NCI-H526 (cell line): ENCODE measurements around the gene ISLR2.
"Not testable (repeated sequence)": the region's sequence is repeated elsewhere in the genome, so short reads cannot be mapped to it uniquely, and the experiment has no call there.

Source experiments
- DNase-seq, 2 experiments: peaks; one replicate each; lab custom pipeline; 2025; lab: John Stamatoyannopoulos, UW

The ISLR2 gene

GRCh38 chr15:74156678-74157411 is 26.5 kb downstream of the ISLR2 start:
- DNase-seq, result no peak

GRCh38 chr15:74157868-74158827 is 27.8 kb downstream of the ISLR2 start:
- no peak for DNase-seq

GRCh38 chr15:74158855-74159650 is 28.7 kb downstream of the ISLR2 start:
- no peak for DNase-seq

- no peak for DNase-seq
Measured at GRCh38 chr15:74159773-74160172, 29.4 kb downstream of the ISLR2 start.

- DNase-seq, result not testable (repeated sequence)
Measured at GRCh38 chr15:74160390-74160789, 30.0 kb downstream of the ISLR2 start.

- not testable (repeated sequence) for DNase-seq
Measured at GRCh38 chr15:74162195-74162536, 31.8 kb downstream of the ISLR2 start.

- no peak for DNase-seq
Measured at GRCh38 chr15:74165461-74165860, 35.1 kb downstream of the ISLR2 start.

GRCh38 chr15:74167891-74168331 is 37.5 kb downstream of the ISLR2 start:
- peak in 1 of 2 experiments; percentile 16 for DNase-seq

- DNase-seq, result no peak
Measured at GRCh38 chr15:74168711-74169126, 38.3 kb downstream of the ISLR2 start.

- DNase-seq, result no peak
Measured at GRCh38 chr15:74170071-74170844, 39.9 kb downstream of the ISLR2 start.

- no peak for DNase-seq
Measured at GRCh38 chr15:74170875-74171578, 40.6 kb downstream of the ISLR2 start.

GRCh38 chr15:74171965-74172541 is 41.7 kb downstream of the ISLR2 start:
- DNase-seq, result no peak

- DNase-seq, result no peak
Measured at GRCh38 chr15:74172701-74173379, 42.5 kb downstream of the ISLR2 start.

GRCh38 chr15:74173380-74174218 is 43.2 kb downstream of the ISLR2 start, which contains the start of gene ISLR:
Gene ISLR (plus strand): TSS chr15:74173710. CDS start chr15:74174859, 1,149 bp downstream.
- DNase-seq, result no peak

GRCh38 chr15:74174219-74174957 is 44.0 kb downstream of the ISLR2 start:
- no peak for DNase-seq

GRCh38 chr15:74174958-74175253 is 44.5 kb downstream of the ISLR2 start:
- DNase-seq, result no peak

- DNase-seq, result no peak
Measured at GRCh38 chr15:74175271-74176191, 45.1 kb downstream of the ISLR2 start.
